ENCODE results near the gene KCNT2.
A peak's percentile ranks its signal among the peaks of the same experiment; 100 is the strongest.

Gene KCNT2

DNA sequence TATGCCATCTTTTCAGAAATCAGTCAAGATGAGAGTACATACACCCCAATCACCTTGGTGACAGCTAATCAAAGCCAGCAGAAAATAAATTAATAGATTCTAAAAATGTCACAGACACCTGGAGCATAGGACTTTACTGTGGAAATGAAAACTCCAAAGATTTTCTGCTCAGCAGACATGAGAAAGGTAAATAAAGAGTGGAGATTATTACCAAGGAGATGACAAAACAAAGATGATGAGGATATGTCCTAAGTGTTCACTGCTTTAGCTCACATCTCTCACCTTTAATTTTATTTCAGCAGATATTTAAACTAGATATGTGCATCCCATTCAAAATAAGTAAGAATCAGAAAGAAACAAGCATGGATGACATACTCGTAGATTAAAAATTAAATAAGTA, 14.8 kb upstream of the KCNT2 start:
- ChIA-PET CTCF (no interaction called here), POLR2A (interaction anchor here (1.5 kb wide), 1 partner anchor 14 kb away, joined by 4 read pairs; the partner anchor contains the start of gene KCNT2)
- no peak for DNase-seq (ENCODE audit: extremely low spot score)
- TF ChIP-seq NFRKB (IDR thresholded peaks at IDR 0.05) (no peak), FOXK2 (IDR thresholded peaks at IDR 0.05) (no peak), BHLHE40 (IDR thresholded peaks at IDR 0.05; ENCODE audit: borderline replicate concordance) (no peak), FOXM1 (IDR thresholded peaks at IDR 0.05; ENCODE audit: borderline replicate concordance) (no peak), CTBP1 (IDR thresholded peaks at IDR 0.05; ENCODE audit: borderline replicate concordance) (no peak), HDGF (IDR thresholded peaks at IDR 0.05; ENCODE audit: borderline replicate concordance) (no peak), ARNT (IDR thresholded peaks at IDR 0.05) (no peak), TARDBP (IDR thresholded peaks at IDR 0.05) (no peak), FOXA1 (IDR thresholded peaks at IDR 0.05) (no peak), ELF4 (IDR thresholded peaks at IDR 0.05) (no peak), L3MBTL2 (conservative IDR thresholded peaks at IDR 0.05) (no peak), LEF1 (IDR thresholded peaks at IDR 0.05; ENCODE audit: borderline replicate concordance) (no peak)
- TF ChIP-seq, protein P1, sequence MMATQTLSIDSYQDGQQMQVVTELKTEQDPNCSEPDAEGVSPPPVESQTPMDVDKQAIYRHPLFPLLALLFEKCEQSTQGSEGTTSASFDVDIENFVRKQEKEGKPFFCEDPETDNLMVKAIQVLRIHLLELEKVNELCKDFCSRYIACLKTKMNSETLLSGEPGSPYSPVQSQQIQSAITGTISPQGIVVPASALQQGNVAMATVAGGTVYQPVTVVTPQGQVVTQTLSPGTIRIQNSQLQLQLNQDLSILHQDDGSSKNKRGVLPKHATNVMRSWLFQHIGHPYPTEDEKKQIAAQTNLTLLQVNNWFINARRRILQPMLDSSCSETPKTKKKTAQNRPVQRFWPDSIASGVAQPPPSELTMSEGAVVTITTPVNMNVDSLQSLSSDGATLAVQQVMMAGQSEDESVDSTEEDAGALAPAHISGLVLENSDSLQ (IDR thresholded peaks at IDR 0.05) = no peak

DNA sequence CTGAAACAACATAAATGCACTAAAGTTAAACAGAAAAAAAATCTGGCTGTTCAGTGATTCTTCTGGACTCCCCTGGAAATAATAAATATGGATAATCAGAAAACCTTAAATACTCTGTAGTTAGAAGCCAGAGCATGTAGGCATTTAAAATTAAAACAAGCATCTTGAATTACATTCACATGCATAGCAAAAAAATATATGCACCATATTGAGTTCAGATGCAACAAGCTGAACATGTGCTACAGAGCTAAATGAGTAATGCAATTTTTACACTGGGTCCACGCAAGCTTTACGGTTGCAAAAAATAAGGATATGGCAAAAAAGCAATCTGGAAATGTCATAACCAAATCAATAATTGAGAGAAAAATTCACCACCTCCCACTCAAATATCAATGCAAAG, 11.5 kb upstream of the KCNT2 start:
- ChIA-PET POLR2A (interaction anchor here (1.6 kb wide), 1 partner anchor 11 kb away, joined by 6 read pairs; no protein-coding TSS in a partner anchor), CTCF (no interaction called here)
- no peak for DNase-seq (ENCODE audit: extremely low spot score)
- no peak for TF ChIP-seq CTBP1 (IDR thresholded peaks at IDR 0.05; ENCODE audit: borderline replicate concordance)
- no peak for TF ChIP-seq SUZ12 (IDR thresholded peaks at IDR 0.05)
- TF ChIP-seq ARNT (IDR thresholded peaks at IDR 0.05) = no peak
- TF ChIP-seq, protein P1 (IDR thresholded peaks at IDR 0.05) = no peak
- no peak for TF ChIP-seq L3MBTL2 (conservative IDR thresholded peaks at IDR 0.05)
- TF ChIP-seq LEF1 (IDR thresholded peaks at IDR 0.05; ENCODE audit: borderline replicate concordance) = no peak
- TF ChIP-seq FOXM1 (IDR thresholded peaks at IDR 0.05; ENCODE audit: borderline replicate concordance) = no peak
- TF ChIP-seq BHLHE40 (IDR thresholded peaks at IDR 0.05; ENCODE audit: borderline replicate concordance) = no peak
- TF ChIP-seq FOXK2 (IDR thresholded peaks at IDR 0.05) = no peak
- TF ChIP-seq HDGF (IDR thresholded peaks at IDR 0.05; ENCODE audit: borderline replicate concordance) = no peak
- TF ChIP-seq SP1 (IDR thresholded peaks at IDR 0.05) = no peak

DNA sequence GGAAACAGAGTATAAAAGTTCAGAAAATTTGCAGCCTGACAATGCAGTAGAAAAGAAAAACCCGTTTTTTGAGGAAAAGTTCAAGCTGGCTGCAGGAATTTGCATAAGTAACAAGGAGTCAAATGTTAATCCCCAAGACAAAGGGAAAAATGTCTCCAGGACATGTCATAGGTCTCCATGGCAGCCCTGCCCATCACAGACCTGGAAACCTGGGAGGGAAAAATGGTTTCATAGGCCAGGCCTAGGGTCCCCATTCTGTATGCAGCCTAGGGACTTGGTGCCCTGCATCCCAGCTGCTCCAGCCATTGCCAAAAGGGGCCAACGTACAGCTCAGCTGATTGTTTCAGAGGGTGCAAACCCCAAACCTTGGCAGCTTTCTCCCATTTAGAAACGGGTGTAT, 3.6 kb upstream of the KCNT2 start:
- TF ChIP-seq SP1 (IDR thresholded peaks at IDR 0.05) (no peak), ARNT (IDR thresholded peaks at IDR 0.05) (no peak), CTBP1 (IDR thresholded peaks at IDR 0.05; ENCODE audit: borderline replicate concordance) (no peak)
- TF ChIP-seq, protein P1 (IDR thresholded peaks at IDR 0.05) = no peak
- ChIA-PET POLR2A (no interaction called here), CTCF (no interaction called here)

DNA sequence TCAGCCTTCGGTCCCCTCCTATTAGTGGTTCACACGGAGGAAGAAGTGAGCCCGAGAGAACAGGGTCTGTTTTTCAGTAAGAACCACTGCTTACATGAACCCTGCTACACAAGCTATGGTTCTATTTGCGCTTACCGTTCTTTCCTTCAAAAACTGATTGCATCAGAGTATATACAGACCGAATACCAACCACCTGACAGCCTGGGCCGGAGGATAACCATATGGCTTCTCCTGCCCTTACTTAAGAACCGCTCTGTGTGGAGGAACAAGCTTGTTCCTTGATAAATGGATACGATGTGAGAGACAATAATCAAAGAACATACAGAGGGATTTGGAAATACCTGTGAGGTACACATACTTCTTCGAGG, 1.1 kb upstream of the KCNT2 start:
- CTCF ChIA-PET = no interaction called here
- no peak for TF ChIP-seq FOXM1 (IDR thresholded peaks at IDR 0.05; ENCODE audit: borderline replicate concordance)
- no peak for TF ChIP-seq ZNF384 (IDR thresholded peaks at IDR 0.05)
- no peak for TF ChIP-seq ARNT (IDR thresholded peaks at IDR 0.05)
- no peak for TF ChIP-seq SP1 (IDR thresholded peaks at IDR 0.05)
- no peak for TF ChIP-seq FOXK2 (IDR thresholded peaks at IDR 0.05)
- TF ChIP-seq L3MBTL2 (conservative IDR thresholded peaks at IDR 0.05) = no peak
- TF ChIP-seq SUZ12 (IDR thresholded peaks at IDR 0.05) = no peak
- no peak for TF ChIP-seq TARDBP (IDR thresholded peaks at IDR 0.05)
- no peak for TF ChIP-seq ELF4 (IDR thresholded peaks at IDR 0.05)
- TF ChIP-seq, protein P1 (IDR thresholded peaks at IDR 0.05) = no peak
- TF ChIP-seq HDGF (IDR thresholded peaks at IDR 0.05; ENCODE audit: borderline replicate concordance) = no peak
- no peak for TF ChIP-seq NFRKB (IDR thresholded peaks at IDR 0.05)
- TF ChIP-seq FOXA1 (IDR thresholded peaks at IDR 0.05) = no peak
- no peak for TF ChIP-seq BHLHE40 (IDR thresholded peaks at IDR 0.05; ENCODE audit: borderline replicate concordance)
- TF ChIP-seq CTBP1 (IDR thresholded peaks at IDR 0.05; ENCODE audit: borderline replicate concordance) = no peak
- no peak for TF ChIP-seq LEF1 (IDR thresholded peaks at IDR 0.05; ENCODE audit: borderline replicate concordance)

More for the DNA sequence above, 3.6 kb upstream of the KCNT2 start:
- DNase-seq (ENCODE audit: extremely low spot score) = no peak

DNA sequence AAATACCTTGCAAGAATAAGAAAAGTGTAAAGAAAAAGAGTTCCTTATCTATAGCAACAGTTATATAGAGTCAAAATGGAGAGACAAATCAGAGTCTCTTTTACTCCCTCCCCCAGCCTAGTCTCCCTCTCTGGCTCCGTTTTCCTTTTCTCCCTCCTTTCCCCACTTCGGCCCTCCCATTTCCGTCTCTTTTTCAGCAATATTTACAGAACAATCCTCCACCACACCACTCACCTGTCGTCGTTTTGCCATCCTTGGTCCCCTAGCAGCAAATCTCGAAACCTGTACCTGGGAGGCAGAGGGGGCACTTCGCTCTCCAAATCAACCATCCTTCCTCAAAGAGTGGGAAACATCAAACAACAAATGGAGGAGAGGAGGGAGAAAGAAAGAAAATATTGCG, 259 bp downstream of the KCNT2 start:
- ChIA-PET POLR2A (interaction anchor here (1.3 to 1.5 kb wide), 5 partner anchors 14 to 94 kb away, joined by 3 to 10 read pairs (median 5); no protein-coding TSS in a partner anchor), CTCF (no interaction called here)
- no peak for DNase-seq (ENCODE audit: extremely low spot score)
- no peak for TF ChIP-seq BHLHE40 (IDR thresholded peaks at IDR 0.05; ENCODE audit: borderline replicate concordance)
- TF ChIP-seq FOXM1 (IDR thresholded peaks at IDR 0.05; ENCODE audit: borderline replicate concordance) = no peak
- TF ChIP-seq CTBP1 (IDR thresholded peaks at IDR 0.05; ENCODE audit: borderline replicate concordance) = peak; percentile 51

More for the DNA sequence above, 1.1 kb upstream of the KCNT2 start:
- POLR2A ChIA-PET = interaction anchor here (0.6 to 1.5 kb wide), 11 partner anchors 10 to 355 kb away, joined by 3 to 10 read pairs (median 5); no protein-coding TSS in a partner anchor
- no peak for DNase-seq (ENCODE audit: extremely low spot score)

DNA sequence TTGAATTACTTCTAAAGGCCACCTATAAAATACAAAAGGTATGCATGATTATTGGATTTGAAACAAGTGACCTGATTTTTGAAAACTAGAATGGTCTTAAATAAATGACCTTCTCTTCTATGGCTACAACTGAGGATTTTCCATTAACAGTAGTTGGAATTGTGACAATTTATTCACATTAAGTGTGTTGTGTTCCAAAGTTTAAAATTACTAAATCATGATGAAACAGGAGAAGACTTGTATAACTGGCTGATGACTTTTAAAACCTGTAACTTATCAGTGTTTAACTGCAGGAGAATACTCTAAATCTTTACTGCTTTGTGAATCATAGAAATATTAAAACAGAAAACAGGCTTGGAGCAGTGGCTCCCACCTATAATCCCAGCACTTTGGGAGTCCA, 4.6 kb downstream of the KCNT2 start:
- DNase-seq (ENCODE audit: extremely low spot score) = no peak
- ChIA-PET POLR2A (no interaction called here), CTCF (no interaction called here)
- TF ChIP-seq BHLHE40 (IDR thresholded peaks at IDR 0.05; ENCODE audit: borderline replicate concordance) (no peak), FOXM1 (IDR thresholded peaks at IDR 0.05; ENCODE audit: borderline replicate concordance) (no peak), HDGF (IDR thresholded peaks at IDR 0.05; ENCODE audit: borderline replicate concordance) (no peak), FOXK2 (IDR thresholded peaks at IDR 0.05) (no peak), ZNF384 (IDR thresholded peaks at IDR 0.05) (no peak), NFRKB (IDR thresholded peaks at IDR 0.05) (no peak)

Measured in HEK293T (cell line).